Fibroblast of skin of left biceps (primary cell): Measurements from ENCODE around the gene NMNAT2.

Experiments used
- DNase-seq, 2 experiments: peaks; one replicate each; pipeline ENCODE4 v3.0.0-alpha.2; 2013; ENCODE audit warnings: low read depth in 2 of 2

Gene NMNAT2

GRCh38 chr1:183365676-183366075 is 52.5 kb downstream of the NMNAT2 start:
- DNase-seq: no peak

GRCh38 chr1:183365093-183365492 is 53.1 kb downstream of the NMNAT2 start:
- no peak for DNase-seq

- DNase-seq: no peak
Measured at GRCh38 chr1:183363972-183364371, 54.2 kb downstream of the NMNAT2 start.

- DNase-seq: no peak
Measured at GRCh38 chr1:183361081-183361480, 57.1 kb downstream of the NMNAT2 start.

- DNase-seq: no peak
Measured at GRCh38 chr1:183360473-183360872, 57.7 kb downstream of the NMNAT2 start.

- DNase-seq: no peak
Measured at GRCh38 chr1:183356534-183357182, 61.5 kb downstream of the NMNAT2 start.

- DNase-seq: no peak
Measured at GRCh38 chr1:183355797-183356196, 62.4 kb downstream of the NMNAT2 start.

- no peak for DNase-seq
Measured at GRCh38 chr1:183355181-183355580, 63.0 kb downstream of the NMNAT2 start.

GRCh38 chr1:183353597-183353996 is 64.6 kb downstream of the NMNAT2 start:
- no peak for DNase-seq

GRCh38 chr1:183349201-183349711 is 68.9 kb downstream of the NMNAT2 start:
- DNase-seq: peak; percentile 1 to 6

- no peak for DNase-seq
Measured at GRCh38 chr1:183346276-183346732, 71.9 kb downstream of the NMNAT2 start.

GRCh38 chr1:183339556-183340167 is 78.5 kb downstream of the NMNAT2 start:
- no peak for DNase-seq

GRCh38 chr1:183331091-183331742 is 87.0 kb downstream of the NMNAT2 start:
- no peak for DNase-seq

GRCh38 chr1:183330335-183330734 is 87.8 kb downstream of the NMNAT2 start:
- no peak for DNase-seq

- DNase-seq: no peak
Measured at GRCh38 chr1:183328371-183328770, 89.8 kb downstream of the NMNAT2 start.

GRCh38 chr1:183327434-183328290 is 90.5 kb downstream of the NMNAT2 start:
- no peak for DNase-seq

GRCh38 chr1:183323849-183324683 is 94.1 kb downstream of the NMNAT2 start:
- no peak for DNase-seq

GRCh38 chr1:183319606-183320005 is 98.6 kb downstream of the NMNAT2 start:
- DNase-seq: no peak

GRCh38 chr1:183319051-183319450 is 99.1 kb downstream of the NMNAT2 start:
- no peak for DNase-seq

- DNase-seq: peak; percentile 57 to 62
Measured at GRCh38 chr1:183318433-183318832, 99.7 kb downstream of the NMNAT2 start.
